ENCODE results near the gene COL10A1. TPM values are rescaled to one million over a fixed set of nuclear protein-coding genes. Genes with fewer than 3 reads are reported as not detected.

COL10A1 gene
- polyA plus RNA-seq, 1 donor (not counting 4 experiments of a cell fraction or from before 2014, with no cell fraction given) = not detected

GRCh38 chr6:116078945-116079344 lies 47.0 kb downstream of the COL10A1 start:
- Histone ChIP-seq H3K27me3 (ENCODE audit: control insufficient read depth, extremely low read depth, insufficient read depth, low read length) (no peaks in the 10 kb centered on the region), H3K4me3 (ENCODE audit: control insufficient read depth in 2 of 3, extremely low read depth in 1 of 3, insufficient read depth in 2 of 3, low read depth in 1 of 3, low read length in 3 of 3) (no peak overlapping the region), H3K4me1 (ENCODE audit: control insufficient read depth, extremely low read depth, insufficient read depth, low read length) (peaks cover 11% of the 10 kb centered on the region), H2AFZ (ENCODE audit: control insufficient read depth, low read length) (no peak overlapping the region), H3K36me3 (ENCODE audit: control insufficient read depth in 2 of 2, extremely low read depth in 1 of 2, insufficient read depth in 2 of 2, low read length in 2 of 2) (no peaks in the 10 kb centered on the region), H3K9ac (ENCODE audit: control insufficient read depth, extremely low read depth, insufficient read depth, low read length) (no peak overlapping the region), H3K79me2 (ENCODE audit: control insufficient read depth, insufficient read depth, low read length) (no peaks in the 10 kb centered on the region), H3K9me3 (ENCODE audit: control insufficient read depth, low read depth, low read length) (no peaks in the 10 kb centered on the region), H3K4me2 (ENCODE audit: control insufficient read depth, extremely low read depth, insufficient read depth, low read depth, low read length) (no peak overlapping the region), H3K27ac (ENCODE audit: control insufficient read depth, insufficient read depth, low read length) (no peak overlapping the region), H3K9me1 (ENCODE audit: control insufficient read depth, extremely low read depth, insufficient read depth, low read length) (no peaks in the 10 kb centered on the region), H4K20me1 (ENCODE audit: control insufficient read depth, extremely low read depth, insufficient read depth, low read length) (no peaks in the 10 kb centered on the region)
- TF ChIP-seq CTCF (optimal IDR thresholded peaks at IDR 0.05 in 1 of 3, IDR thresholded peaks at IDR 0.05 in 1 of 3, conservative IDR thresholded peaks at IDR 0.05 in 1 of 3; ENCODE audit: extremely low read depth in 1 of 3, insufficient read depth in 2 of 3, low read length in 3 of 3) (no peak), EZH2 (IDR thresholded peaks at IDR 0.05; ENCODE audit: low read length) (no peak)
- dilution Hi-C loops (cut with MboI; ENCODE audit: extremely low pct_ligation_motif_present, low sequenced_read_pairs) = no loop called here
- no peak for FAIRE-seq
- no peak for DNase-seq (ENCODE audit: low read depth, low spot score)

GRCh38 chr6:116078522-116078921 lies 47.4 kb downstream of the COL10A1 start:
- Histone ChIP-seq H3K4me3 (ENCODE audit: control insufficient read depth in 2 of 3, extremely low read depth in 1 of 3, insufficient read depth in 2 of 3, low read depth in 1 of 3, low read length in 3 of 3) (no peak overlapping the region), H4K20me1 (ENCODE audit: control insufficient read depth, extremely low read depth, insufficient read depth, low read length) (no peaks in the 10 kb centered on the region), H3K79me2 (ENCODE audit: control insufficient read depth, insufficient read depth, low read length) (no peaks in the 10 kb centered on the region), H3K9me3 (ENCODE audit: control insufficient read depth, low read depth, low read length) (no peaks in the 10 kb centered on the region), H3K4me2 (ENCODE audit: control insufficient read depth, extremely low read depth, insufficient read depth, low read depth, low read length) (no peak overlapping the region), H3K9ac (ENCODE audit: control insufficient read depth, extremely low read depth, insufficient read depth, low read length) (no peak overlapping the region), H2AFZ (ENCODE audit: control insufficient read depth, low read length) (no peak overlapping the region), H3K27me3 (ENCODE audit: control insufficient read depth, extremely low read depth, insufficient read depth, low read length) (no peaks in the 10 kb centered on the region), H3K36me3 (ENCODE audit: control insufficient read depth in 2 of 2, extremely low read depth in 1 of 2, insufficient read depth in 2 of 2, low read length in 2 of 2) (no peaks in the 10 kb centered on the region), H3K4me1 (ENCODE audit: control insufficient read depth, extremely low read depth, insufficient read depth, low read length) (peaks cover 15% of the 10 kb centered on the region), H3K9me1 (ENCODE audit: control insufficient read depth, extremely low read depth, insufficient read depth, low read length) (peaks cover 2% of the 10 kb centered on the region), H3K27ac (ENCODE audit: control insufficient read depth, insufficient read depth, low read length) (no peak overlapping the region)
- no peak for DNase-seq (ENCODE audit: low read depth, low spot score)
- dilution Hi-C loops (cut with MboI; ENCODE audit: extremely low pct_ligation_motif_present, low sequenced_read_pairs) = no loop called here
- no peak for FAIRE-seq
- TF ChIP-seq EZH2 (IDR thresholded peaks at IDR 0.05; ENCODE audit: low read length) = no peak
- no peak for TF ChIP-seq CTCF (optimal IDR thresholded peaks at IDR 0.05 in 1 of 3, IDR thresholded peaks at IDR 0.05 in 1 of 3, conservative IDR thresholded peaks at IDR 0.05 in 1 of 3; ENCODE audit: extremely low read depth in 1 of 3, insufficient read depth in 2 of 3, low read length in 3 of 3)
